Cardiac muscle cell (in vitro differentiated cells and primary cell): Measurements from ENCODE around the gene UBE2D2. TPM values are rescaled to one million over a fixed set of nuclear protein-coding genes. Genes with fewer than 3 reads are reported as not detected.
A peak's percentile ranks its signal among the peaks of the same experiment; 100 is the strongest.
"Not testable (repeated sequence)": the region's sequence is repeated elsewhere in the genome, so short reads cannot be mapped to it uniquely, and the experiment has no call there.

ENCODE experiments used
- DNase-seq, 2 donors: peaks; one replicate each; pipeline versions ENCODE4 v3.0.0 to v3.0.0-alpha.2; 2010 to 2017; ENCODE audit warnings: low read depth in 1 of 2, low spot score in 1 of 2
- H3K27ac ChIP-seq: fragments of 200-600 bp; sonication (generic); 2 replicates; pipeline ENCODE4 v1.5.1; 2016
- H3K27me3 ChIP-seq: fragments of 200-600 bp; sonication (generic); 2 replicates; pipeline ENCODE4 v1.6.0; 2016; ENCODE audit warnings: control low read depth
- H3K36me3 ChIP-seq: fragments of 200-600 bp; sonication (generic); 2 replicates; pipeline ENCODE4 v1.5.1; 2016; ENCODE audit warnings: control low read depth
- H3K4me1 ChIP-seq: fragments of 200-600 bp; sonication (generic); 2 replicates; pipeline ENCODE4 v1.8.1; 2017; ENCODE audit warnings: low read depth, mild to moderate bottlenecking, mixed run types
- H3K4me3 ChIP-seq: fragments of 200-600 bp; sonication (generic); 2 replicates; pipeline ENCODE4 v1.5.1; 2016; ENCODE audit warnings: mild to moderate bottlenecking
- H3K9me3 ChIP-seq: fragments of 200-600 bp; sonication (generic); 2 replicates; pipeline ENCODE4 v1.5.1; 2017; ENCODE audit warnings: low read depth, mild to moderate bottlenecking, control low read depth
- polyA plus RNA-seq: library from polyadenylated mRNA; unstranded; fragments of >200 nt; fragmentation: Nextera tagmentation; extraction: Ambion mirVana; gene quantifications from 2 replicates; pipeline ENCODE4 v1.2.1, GENCODE V29; 2016
- total RNA-seq: library from RNA; depleted of rRNA; stranded (reverse); fragments of >200 nt; gene quantifications from 2 replicates; pipeline ENCODE4 v1.2.3, GENCODE V29; 2016
- TF ChIP-seq, protein P1 (sequence below): IDR thresholded peaks from 2 replicates; pipeline ENCODE4 v1.5.1; 2012; ENCODE audit warnings: low read depth, mild to moderate bottlenecking, low read length

Gene UBE2D2
- total RNA-seq, result 225 and 338 TPM in 2 replicates
- 236 and 291 TPM in 2 replicates for polyA plus RNA-seq

DNA sequence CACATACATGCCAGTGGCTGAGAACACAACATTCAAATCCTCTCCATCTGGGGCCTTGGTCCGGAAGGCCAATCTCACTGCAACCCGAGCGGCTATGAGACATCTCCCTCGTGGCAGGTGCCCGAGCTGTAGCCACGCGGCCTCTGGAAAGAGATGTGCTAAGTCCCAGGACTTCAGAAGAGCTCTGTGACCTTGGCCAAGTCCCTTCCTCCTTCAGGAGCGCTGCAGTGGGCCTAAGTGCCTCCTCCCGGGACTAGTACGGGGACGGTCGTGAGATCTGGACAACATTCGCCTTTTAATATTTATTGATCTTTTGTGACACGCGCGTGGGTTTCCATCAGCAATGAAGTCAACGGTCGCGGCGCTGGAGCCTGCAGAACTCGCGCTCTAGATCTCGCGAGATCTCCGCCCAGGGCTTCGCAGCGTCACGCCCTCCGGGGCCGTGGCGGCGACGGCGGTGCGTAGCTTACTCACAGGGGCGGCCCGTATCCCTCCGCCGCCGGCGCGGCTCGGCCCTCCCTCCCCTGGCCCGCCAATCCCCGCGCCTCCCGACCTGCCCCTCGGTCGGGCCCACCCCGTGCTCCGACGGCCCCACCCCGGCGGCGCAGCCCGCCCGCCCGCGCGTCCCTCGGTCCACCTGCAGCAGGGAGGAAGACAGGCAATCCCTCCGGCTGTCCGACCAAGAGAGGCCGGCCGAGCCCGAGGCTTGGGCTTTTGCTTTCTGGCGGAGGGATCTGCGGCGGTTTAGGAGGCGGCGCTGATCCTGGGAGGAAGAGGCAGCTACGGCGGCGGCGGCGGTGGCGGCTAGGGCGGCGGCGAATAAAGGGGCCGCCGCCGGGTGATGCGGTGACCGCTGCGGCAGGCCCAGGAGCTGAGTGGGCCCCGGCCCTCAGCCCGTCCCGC is at the start of gene UBE2D2:
UBE2D2 (plus strand) TSS at position 588 of the 903 bp plus-strand sequence. CDS start 453 bp downstream, outside the sequence.
- peaks cover 34% of the 10 kb centered on the region for H3K4me1 ChIP-seq
- TF ChIP-seq, protein P1, sequence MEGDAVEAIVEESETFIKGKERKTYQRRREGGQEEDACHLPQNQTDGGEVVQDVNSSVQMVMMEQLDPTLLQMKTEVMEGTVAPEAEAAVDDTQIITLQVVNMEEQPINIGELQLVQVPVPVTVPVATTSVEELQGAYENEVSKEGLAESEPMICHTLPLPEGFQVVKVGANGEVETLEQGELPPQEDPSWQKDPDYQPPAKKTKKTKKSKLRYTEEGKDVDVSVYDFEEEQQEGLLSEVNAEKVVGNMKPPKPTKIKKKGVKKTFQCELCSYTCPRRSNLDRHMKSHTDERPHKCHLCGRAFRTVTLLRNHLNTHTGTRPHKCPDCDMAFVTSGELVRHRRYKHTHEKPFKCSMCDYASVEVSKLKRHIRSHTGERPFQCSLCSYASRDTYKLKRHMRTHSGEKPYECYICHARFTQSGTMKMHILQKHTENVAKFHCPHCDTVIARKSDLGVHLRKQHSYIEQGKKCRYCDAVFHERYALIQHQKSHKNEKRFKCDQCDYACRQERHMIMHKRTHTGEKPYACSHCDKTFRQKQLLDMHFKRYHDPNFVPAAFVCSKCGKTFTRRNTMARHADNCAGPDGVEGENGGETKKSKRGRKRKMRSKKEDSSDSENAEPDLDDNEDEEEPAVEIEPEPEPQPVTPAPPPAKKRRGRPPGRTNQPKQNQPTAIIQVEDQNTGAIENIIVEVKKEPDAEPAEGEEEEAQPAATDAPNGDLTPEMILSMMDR, result no peak
- peak within 1 kb of the TSS; percentile 98 for H3K27ac ChIP-seq
- DNase-seq, result peak; percentile 98 to 99
- H3K36me3 ChIP-seq, result no peaks in the 10 kb centered on the region
- peak within 1 kb of the TSS; percentile 94 for H3K4me3 ChIP-seq
- H3K27me3 ChIP-seq, result no peaks in the 10 kb centered on the region
- H3K9me3 ChIP-seq, result no peaks in the 10 kb centered on the region

GRCh38 chr5:139512786-139513390 is 48.3 kb upstream of the UBE2D2 start:
- no peak overlapping the region for H3K27ac ChIP-seq
- H3K36me3 ChIP-seq, result no peaks in the 10 kb centered on the region
- H3K4me1 ChIP-seq, result no peaks in the 10 kb centered on the region
- no peaks in the 10 kb centered on the region for H3K27me3 ChIP-seq
- TF ChIP-seq, protein P1, result no peak
- H3K4me3 ChIP-seq, result no peak overlapping the region
- no peak for DNase-seq
- no peaks in the 10 kb centered on the region for H3K9me3 ChIP-seq

DNA sequence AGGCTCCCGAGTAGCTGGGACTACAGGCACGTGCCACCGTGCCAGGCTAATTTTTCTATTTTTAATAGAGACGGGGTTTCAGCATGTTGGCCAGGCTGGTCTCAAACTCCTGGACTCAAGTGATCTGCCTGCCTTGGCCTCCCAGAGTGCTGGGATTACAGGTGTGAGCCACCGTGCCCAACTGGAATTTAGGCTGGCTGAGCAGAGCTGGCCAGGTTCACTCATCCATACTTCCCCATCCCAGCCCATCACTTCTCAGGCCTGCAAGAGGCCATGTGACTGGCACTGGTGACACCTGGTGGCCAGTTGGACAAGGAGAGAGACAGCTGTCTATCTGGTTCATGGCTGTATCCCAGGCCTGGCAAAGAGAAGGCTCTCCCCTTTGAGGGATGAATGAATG is 47.7 kb upstream of the UBE2D2 start:
- not testable (repeated sequence) for H3K27ac ChIP-seq, H3K4me1 ChIP-seq, H3K4me3 ChIP-seq, H3K9me3 ChIP-seq, H3K36me3 ChIP-seq, H3K27me3 ChIP-seq
- DNase-seq, result peak; percentile 74 to 81
- TF ChIP-seq, protein P1, result peak; percentile 65

GRCh38 chr5:139513852-139514485 is 47.2 kb upstream of the UBE2D2 start:
- H3K27me3 ChIP-seq, result no peaks in the 10 kb centered on the region
- H3K36me3 ChIP-seq, result no peaks in the 10 kb centered on the region
- no peak overlapping the region for H3K4me3 ChIP-seq
- no peak overlapping the region for H3K27ac ChIP-seq
- TF ChIP-seq, protein P1, result no peak
- no peak for DNase-seq
- H3K4me1 ChIP-seq, result peaks cover 8% of the 10 kb centered on the region
- no peaks in the 10 kb centered on the region for H3K9me3 ChIP-seq

GRCh38 chr5:139514486-139514856 is 46.7 kb upstream of the UBE2D2 start:
- H3K4me1 ChIP-seq, result peaks cover 8% of the 10 kb centered on the region
- TF ChIP-seq, protein P1, result no peak
- no peaks in the 10 kb centered on the region for H3K36me3 ChIP-seq
- no peak overlapping the region for H3K27ac ChIP-seq
- H3K27me3 ChIP-seq, result no peaks in the 10 kb centered on the region
- H3K4me3 ChIP-seq, result no peak overlapping the region
- H3K9me3 ChIP-seq, result no peaks in the 10 kb centered on the region
- no peak for DNase-seq
